HTERT RPE-1 (cell line): ENCODE data around the gene C10orf143.
"Not testable (repeated sequence)": the region's sequence is repeated elsewhere in the genome, so short reads cannot be mapped to it uniquely, and the experiment has no call there.

Experiments used
- in situ Hi-C: fragments of 300-500 bp; cut with MboI; formaldehyde crosslinking; loops from 4 replicates; pipeline ENCODE4 v1.14.3; 2020; ENCODE audit warnings: low sequenced_read_pairs

C10orf143 gene

DNA sequence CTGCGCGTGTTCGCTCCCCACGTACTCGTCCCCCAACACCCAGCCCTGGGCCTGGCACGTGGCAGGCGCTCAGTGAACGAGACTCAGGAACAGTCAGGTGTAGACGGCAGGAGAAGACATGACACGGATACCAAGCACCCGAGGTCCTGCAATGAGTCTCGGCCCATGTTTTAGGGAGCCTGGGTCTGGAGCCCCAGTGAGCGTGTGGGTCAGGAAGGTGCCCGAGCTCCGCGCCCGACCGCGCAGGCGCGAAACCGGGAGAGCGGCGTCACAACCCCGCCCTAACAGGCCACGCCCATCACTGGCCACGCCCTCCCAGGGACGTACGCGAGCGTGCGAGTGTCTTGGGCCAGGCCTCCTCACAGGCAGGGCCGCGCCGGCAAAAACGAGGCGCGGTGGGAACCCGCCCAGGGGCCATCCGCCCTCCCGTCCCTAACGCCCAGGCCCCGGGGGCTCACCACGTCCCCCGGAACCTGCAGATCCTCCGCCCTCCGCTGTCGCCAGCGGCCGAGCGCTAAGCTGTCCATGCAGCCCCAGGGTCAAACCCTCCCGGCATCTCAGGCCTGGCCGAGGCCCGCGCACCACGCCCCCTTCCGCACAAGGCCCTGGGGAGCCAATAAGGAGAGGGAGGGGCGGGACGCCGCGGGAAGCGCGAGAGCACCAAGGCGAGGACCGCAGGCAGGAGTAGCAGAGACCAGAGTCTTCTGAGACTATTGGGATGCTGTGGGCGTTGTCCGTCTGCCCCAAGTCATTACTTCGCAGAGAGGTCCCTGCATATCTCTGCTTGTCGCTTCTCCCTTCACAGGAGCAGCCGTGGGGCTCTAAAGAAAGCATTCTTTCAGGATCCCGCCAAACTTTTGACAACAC is at the start of gene C10orf143:
C10orf143 (minus strand) TSS at position 585 of the 867 bp plus-strand sequence; CDS start at position 527, 58 bp downstream.
- in situ Hi-C loops: no loop called here

DNA sequence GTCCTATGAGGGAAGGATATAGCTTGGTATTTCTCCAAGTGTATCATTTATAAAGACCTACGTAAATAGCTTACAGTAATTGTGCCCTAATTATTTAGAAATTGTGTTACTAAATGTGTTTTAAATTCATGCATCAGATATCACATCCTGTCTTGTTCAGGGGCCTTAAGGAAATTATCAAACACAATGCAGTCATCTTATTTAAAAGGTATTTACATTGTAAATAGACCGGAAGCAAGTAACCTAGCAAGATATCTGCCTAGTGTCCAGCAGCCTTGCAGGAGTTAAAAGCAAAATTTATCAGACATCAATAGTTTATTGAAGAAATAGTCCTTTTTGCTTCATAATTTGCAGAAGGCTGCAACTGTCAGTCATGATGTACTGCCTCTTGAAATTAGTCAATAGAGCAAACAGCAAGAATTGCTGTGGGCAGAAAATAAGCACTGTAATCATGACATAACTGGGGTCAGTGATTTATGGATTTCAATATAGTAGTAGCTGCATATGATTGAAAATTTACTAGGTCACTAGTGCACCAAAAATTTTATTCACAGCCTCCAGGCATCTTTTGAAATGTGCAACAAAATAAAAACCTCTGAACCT is 48.7 kb upstream of the C10orf143 start:
- in situ Hi-C loops: no loop called here

DNA sequence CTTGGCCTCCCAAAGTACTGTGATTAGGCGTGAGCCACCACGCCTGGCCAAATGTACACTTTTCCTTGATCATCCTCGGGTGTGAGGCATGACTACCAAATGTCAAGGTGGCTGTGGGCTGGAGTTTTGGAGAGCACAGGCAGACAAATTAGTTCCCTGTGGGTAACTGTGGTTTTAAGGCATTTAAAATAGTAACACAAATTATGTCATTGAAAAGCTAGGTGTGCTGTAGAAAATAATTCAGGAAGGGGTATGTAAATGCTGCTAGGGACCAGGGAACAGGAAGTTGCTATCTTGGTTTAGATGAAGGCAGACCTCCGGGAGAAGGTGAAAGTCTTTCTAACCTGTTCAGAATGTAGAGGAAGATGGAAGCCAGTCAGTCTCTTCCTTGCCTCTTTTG is 35.4 kb upstream of the C10orf143 start:
- in situ Hi-C loops: no loop called here

DNA sequence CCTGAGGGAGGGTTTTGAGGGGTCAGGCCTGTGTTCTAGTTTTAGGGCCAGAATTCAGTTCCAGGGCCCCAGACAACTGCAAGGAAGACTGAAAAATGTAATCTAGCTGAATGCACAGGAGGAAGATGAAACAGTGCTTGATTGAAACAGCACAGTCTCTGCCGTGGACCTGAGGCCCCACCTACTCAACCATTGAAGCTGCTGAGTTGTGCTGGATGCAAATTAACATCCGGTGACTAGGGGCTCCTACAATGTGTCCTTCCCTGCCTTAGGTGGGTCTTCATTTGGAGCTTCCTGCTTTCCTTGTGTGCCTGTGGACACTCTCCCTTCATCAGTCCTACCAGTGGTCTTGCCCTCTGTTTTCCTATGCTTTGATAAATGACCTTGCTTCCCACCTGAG is 31.2 kb upstream of the C10orf143 start:
- in situ Hi-C loops: no loop called here

DNA sequence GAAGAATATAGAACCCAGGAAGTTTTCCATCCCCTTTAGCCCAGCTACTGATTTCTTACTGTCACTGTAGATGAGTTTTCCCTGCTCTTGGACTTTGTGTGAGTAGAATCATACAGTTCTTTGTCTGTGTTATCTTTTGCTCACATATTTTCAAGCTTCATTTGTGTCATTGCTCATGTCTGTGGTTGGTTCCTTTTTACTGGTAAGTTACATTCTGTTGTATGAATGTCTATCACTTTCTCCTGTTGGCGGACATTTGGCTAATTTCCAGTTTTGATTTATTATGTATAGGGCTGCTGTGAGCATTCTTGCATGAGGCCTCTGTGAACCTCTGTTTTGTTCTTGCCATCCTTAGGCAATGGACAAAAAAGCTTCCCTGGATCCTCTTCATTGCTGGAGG is 30.8 kb upstream of the C10orf143 start:
- in situ Hi-C loops: no loop called here

DNA sequence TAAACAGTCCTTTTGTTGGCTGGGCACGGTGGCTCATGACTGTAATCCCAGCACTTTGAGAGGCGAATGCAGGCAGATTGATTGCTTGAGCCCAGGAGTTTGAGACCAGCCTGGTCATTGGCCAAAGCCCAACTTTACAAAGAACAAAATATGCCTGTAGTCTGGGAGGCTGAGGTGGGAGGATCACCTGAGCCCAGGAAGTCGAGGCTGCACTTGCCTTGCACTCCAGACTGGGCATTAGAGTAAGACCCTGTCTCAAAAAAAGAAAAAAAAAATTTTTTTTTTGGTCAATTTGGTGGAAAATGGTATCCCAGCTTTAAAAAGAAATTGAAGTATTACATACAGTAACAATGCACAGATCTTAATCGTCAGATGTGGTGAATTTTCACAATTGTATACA is 30.4 kb upstream of the C10orf143 start:
- in situ Hi-C loops: no loop called here

DNA sequence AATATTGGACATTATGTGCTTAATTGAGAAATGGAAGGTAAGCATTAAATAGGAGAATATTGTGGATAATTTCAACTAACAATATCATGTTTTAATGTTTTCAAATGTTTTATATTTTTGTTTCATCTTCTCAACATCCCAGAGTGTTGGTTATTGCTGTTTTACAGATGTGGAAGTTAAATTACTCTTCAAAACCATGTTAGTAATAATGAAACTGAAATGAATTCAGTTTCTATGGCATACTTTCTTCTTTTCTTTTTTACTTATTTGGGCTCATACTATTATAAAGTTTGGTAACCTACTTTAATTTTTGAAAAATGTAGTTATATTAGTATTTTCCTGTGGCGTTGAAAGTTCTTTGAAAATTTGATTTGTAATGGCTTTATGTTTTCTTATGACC is 29.8 kb upstream of the C10orf143 start:
- in situ Hi-C loops: no loop called here

DNA sequence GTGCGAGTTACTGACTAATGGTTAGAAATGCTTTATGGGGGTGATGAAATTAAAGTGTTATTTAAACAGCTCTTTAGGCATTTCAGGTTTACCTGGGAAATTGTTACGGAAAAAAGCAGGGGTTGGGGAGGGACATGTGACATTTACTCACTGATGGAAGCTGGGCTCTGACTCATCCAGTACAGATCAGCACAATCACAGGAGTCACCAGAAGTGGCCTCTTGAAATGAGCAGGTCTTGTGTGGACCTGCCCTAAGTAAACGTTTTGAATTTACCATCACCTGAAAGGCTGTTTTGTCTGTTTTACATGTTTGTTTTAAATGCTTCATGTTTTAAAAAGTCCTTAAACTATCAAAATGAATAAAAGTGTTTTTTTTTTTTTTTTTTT is 27.8 kb upstream of the C10orf143 start:
- in situ Hi-C loops: no loop called here

DNA sequence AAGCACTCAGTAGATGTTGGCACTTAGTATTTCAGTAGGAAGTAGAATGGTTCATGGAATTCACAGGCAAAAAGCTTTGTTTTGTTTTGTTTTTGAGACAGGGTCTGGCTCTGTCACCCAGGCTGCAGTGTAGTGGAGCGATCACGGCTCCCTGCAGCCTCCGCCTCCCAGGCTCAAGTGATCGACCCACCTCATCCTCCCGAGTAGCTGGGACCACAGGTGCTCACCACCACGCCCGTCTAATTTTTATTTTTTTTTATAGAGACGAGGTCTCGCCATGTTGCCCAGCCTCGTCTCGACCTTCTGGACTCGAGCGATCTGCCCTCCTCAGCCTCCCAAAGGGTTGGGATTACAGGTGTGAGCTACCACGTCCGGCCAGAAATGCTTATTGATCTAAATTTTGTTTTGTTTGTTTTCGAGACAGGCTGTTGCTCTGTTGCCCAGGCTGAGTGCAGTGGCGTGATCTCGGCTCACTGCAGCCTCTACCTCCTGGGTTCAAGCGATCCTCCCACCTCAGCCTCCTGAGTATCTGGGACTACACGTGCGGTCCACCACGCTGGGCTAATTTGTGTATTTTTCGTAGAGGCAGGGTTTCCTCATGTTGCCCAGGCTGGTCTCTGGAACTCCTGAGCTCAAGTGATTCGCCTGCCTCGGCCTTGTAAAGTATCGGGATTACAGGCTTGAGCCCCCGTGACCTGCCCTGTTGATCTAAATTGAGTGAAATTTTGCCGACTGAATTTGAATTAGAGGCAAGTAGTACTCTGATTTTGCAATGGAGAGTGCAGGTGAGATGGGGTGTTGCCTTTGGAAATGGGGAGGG is 27.2 kb upstream of the C10orf143 start:
- in situ Hi-C loops: no loop called here

DNA sequence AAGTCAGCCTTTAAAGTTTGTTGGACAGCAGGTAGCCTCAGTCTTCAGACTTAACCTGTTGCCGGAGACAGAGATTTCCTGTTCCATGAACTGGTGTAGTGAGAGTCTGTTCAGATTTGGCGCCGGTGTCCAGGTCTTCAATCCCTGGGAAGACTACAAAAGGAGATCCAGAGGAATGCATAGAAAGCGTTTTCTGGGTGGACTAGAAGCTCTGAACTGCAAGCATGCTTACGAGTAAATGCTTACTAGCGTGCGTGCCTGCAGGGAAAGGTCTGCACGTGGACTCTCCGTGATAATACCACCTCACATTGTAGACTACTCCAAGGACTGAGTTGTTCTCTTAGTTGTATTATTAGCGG is 26.4 kb upstream of the C10orf143 start:
- in situ Hi-C loops: no loop called here

DNA sequence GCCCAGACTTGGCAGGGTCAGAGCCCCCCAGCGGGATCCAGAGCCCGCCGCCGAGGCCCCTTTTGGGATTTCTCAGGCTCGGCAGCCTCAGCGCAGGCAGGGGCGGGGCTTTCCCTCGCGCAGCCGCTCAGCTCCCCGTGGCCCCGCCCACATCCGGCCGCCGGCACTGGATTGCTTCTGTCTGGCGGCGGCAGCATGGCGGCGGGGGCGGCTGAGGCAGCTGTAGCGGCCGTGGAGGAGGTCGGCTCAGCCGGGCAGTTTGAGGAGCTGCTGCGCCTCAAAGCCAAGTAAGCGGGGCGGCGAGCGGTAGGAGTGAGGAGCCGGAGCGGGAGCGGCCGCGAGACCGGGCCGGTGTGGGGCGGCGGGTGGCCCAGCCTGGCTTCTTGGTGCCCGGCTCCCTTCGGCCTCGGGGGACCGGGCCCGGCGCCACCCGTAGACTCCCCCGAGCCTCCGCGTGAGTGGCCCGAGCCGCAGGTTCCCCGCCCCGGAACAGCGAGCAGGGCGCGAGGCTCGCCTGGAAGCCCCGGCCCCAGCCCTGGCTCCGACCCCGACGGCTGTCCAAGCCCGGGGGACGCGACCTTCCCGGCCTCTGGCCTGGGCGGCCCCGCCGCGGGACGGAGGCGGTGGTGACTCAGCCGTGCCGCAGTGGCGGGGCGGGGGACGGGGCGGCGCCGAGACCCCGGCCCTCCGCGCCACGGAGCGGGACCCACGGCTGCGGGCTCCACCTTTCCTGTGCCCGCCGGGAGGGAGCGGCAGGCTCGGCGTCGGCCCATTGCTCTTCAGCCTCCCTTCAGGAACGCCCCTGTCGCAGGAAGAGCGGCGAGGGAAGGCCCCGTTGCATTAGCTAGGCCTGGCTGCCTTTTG is 25.8 kb upstream of the C10orf143 start, which contains the start of gene GLRX3:
GLRX3 (plus strand) TSS at position 166 of the 864 bp plus-strand sequence; CDS start at position 196, 30 bp downstream.
- in situ Hi-C loops: no loop called here

DNA sequence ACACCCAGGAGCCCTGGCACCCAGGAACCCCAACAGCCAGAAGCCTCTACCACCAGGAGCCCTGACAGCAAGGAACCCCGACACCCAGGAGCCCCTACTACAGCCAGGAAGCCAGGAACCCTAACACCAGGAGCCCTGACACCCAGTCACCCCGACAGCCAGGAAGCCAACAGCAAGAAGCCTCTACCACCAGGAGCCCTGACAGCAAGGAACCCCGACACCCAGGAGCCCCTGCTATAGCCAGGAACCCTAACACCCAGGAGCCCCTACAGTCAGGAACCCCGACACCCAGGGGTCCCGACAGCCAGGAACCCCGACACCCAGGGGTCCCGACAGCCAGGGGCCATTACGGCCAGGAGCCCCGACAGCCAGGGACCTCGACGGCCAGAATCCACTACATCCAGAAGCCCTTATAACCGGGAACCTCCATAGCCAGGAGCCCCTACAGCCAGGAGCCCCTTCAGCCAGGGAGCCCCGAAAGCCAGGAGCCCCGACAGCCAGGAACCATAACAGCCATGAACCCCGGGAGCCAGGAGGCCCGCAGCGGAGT is 25.1 kb upstream of the C10orf143 start:
- in situ Hi-C loops: no loop called here

DNA sequence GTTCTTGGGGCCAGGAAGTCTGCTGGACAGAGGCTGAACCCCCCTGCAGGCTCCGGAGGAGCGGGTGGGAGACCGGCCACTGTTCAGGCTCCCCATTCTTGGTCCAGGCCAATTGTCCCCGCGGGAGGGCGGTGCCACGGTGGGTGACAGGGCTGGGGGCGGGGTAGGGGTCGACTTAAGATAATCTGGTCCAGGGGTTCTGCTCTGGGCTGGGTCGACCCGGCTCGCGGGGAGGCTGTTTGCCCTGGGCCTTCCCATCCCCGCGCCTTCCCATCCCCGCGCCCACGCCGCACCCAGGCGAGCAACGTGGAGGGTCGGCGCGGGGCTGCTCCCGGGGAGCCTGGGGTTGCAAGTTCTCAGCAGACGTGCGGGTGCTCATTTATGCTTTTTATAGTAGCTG is 18.3 kb upstream of the C10orf143 start:
- in situ Hi-C loops: no loop called here

DNA sequence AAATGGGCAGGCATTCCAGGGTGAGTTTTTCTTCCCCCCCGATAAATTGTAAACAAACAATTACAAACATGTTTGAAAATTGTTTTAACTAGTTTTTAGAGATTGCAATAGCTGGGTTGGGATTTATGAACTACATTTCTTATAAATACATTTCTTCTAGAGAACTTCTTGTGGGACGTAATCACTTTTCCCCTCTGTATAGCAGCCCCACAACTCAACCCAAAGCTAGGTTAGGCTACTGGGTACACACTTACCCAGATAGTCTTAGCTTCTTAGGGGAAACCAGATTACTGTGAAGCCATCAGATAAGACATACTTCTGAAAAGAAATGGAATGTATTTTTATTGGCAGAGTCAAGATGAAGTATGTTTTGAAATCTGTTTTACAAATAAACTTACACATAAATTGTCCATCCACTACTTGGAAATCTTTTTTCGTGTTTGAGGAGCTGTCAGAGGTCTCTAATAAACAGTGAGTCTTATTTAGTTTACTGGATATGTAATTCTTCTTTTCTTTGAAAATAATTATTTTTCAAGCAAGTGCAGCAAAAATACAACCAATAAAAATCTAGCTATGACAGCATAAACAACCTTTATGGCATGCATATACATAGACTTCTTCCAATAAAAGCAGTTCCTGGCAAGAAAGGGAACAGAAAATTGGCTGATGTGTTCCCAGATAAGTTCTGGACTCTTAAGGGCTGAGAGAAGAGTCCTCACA is 17.6 kb upstream of the C10orf143 start:
- in situ Hi-C loops: no loop called here

DNA sequence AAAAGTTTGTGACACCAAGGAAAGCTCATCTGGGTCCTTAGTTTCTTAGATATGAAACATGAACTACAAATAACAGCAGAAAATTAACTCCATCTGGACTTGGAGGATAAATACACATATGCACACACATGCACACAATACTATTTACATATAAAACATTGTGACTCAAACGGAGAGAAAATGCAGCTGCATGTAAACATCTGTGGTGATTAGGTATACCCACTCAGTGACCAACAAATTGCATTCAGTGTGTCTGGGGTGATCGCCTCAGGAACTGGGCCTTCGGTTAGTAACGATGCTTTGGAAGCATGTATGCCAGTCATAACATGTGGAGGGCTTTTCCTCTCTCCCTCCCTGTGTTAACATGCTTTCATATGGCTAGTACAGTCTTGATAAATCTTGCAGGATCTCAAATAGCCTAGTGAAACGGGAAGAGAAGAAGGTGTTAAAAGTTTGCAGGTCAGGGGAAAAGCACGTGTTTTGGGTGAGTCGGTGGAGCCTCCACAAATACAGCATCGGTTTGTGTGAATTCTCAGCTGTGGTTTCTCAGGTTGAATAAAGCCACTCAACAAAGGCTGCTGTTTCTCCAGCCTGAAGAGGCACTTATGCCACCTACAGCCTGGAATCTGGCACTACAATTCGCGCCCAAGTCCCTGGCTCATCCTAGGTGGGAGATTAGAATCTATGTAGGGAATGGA is 16.9 kb upstream of the C10orf143 start:
- in situ Hi-C loops: no loop called here

DNA sequence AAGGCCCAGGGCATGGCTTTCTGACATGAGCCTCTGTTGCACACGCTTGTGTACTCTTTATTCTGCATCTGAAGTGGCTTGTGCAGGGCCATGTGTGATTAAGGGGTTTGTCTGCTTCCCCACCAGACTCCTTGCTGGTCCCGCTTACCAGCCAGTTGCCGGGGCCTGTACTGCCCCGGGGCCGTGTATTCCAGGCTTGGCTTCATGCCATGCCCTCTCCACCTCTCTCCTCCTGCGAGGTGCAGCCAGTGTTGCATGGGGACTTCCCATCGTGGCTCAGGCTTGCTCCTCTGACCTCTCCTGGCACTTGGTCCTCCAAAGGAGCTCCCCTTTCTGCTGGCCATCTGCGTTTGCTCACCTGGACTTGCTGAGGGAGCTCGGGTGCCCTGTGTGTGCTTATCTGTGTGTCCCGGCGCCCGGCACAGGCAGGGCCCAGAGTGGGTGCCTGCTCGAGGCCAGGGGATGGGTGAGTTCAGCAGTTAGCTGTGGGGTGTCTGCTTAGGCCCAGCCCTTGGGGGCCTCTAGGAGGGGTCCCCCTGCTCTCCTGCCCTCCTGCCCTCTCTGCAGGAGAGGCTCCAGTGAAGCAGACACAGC is 11.0 kb upstream of the C10orf143 start:
- in situ Hi-C loops: no loop called here

DNA sequence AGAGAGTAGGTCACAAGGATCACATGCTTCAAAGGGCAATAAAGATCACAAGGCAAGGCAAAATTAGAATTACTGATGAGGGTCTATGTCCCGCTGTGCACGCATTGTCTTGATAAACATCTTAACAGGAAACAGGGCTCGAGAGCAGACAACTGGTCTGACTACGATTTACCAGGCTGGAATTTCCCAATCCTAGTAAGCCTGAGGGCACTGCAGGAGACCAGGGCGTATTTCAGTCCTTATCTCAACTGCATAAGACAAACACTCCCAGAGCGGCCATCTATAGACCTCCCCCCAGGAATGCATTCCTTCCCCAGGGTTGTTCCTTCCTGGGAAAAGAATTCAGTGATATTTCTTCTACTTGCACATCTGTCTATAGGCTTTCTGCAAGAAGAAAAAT is 6.9 kb upstream of the C10orf143 start:
- in situ Hi-C loops: not testable (repeated sequence)

DNA sequence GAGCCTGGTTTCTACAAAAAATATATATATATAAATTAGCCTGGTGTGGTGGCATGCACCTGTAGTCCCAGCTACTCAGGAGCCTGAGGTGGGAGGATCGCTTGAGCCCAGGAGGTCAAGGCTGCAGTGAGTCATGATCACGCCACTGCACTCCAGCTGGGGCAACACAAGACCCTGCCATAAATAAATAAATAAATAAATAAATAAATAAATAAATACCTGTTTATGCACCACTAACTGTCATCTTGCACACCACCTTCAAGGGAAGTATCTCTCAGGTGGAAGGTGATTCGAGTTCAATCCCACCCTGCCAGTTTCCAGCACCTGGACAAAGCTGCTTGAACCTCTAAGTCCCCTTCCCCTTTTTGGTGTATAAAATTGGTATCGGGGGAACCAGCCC is 6.3 kb upstream of the C10orf143 start:
- in situ Hi-C loops: not testable (repeated sequence)

DNA sequence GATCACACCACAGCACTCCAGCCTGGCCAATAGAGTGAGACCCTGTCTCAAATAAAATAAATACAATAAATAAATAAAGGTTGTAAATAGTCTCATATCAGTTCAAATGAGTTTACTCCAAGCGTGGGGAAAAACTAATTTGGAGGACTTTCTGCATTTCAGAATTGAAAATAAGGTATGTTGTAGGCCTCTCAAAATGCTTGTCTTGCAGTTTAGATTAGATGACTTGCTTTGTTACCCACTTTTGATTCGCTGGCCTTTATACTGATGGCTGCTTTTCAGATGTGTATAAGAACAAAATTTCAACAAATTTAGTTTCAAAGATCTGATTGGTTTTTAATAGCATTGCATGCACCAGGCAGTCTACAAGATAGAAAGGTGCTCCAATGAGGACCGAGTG is 2.2 kb upstream of the C10orf143 start:
- in situ Hi-C loops: no loop called here
